HepG2 (cell line): Measurements from ENCODE around the gene TRA2B. TPM values are rescaled to one million over a fixed set of nuclear protein-coding genes. Genes with fewer than 3 reads are reported as not detected.

Experiments
- ATAC-seq: fragments of 200-7000 bp; cut with Tn5 transposase; 3 replicates; pipeline ENCODE4 v1.9.1; 2020; ENCODE audit warnings: mild to moderate bottlenecking, moderate library complexity
- BruUV-seq: library from RNA; stranded (reverse); fragments of 400-500 nt; replicated peaks from 2 replicates; lab custom pipeline; 2021; lab: Mats Ljungman, UMichigan
- CTCF ChIA-PET: fragments of 300-600 bp; formaldehyde crosslinking; extraction: SDS; loops from one replicate; lab custom pipeline; 2021; ENCODE audit warnings: low total read pairs, inconsistent platforms, low intra/inter-chr PET ratio; lab: Yijun Ruan, JAX
- POLR2A ChIA-PET: fragments of 350-600 bp; sonication (Branson Sonifier 250); formaldehyde crosslinking; loops from one replicate; lab custom pipeline; 2020; ENCODE audit warnings: antibody characterized with exemption, inconsistent platforms; lab: Yijun Ruan, JAX
- DNase-seq: peaks from one replicate; pipeline ENCODE4 v3.0.0-alpha.2; 2015; ENCODE audit warnings: low spot score
- FAIRE-seq: peaks from 3 replicates; lab custom pipeline; 2011; peaks lifted over from hg19 to GRCh38; lab: Jason Lieb, UNC
- H2AFZ ChIP-seq: one replicate; pipeline ENCODE4 v1.6.1; 2011; ENCODE audit warnings: low read length, inconsistent platforms
- H3K27ac ChIP-seq: fragments of 300-600 bp; 3 replicates; pipeline ENCODE4 v1.8.0; 2011; ENCODE audit warnings: mixed run types, mild to moderate bottlenecking, mixed read lengths, low read length, inconsistent platforms; ENCODE audit not compliant: insufficient read depth; ENCODE audit errors: extremely low read length
- H3K27me3 ChIP-seq, 2 experiments: fragments of 200-600 bp in 1 of 2; 2 replicates in 1 of 2; 3 replicates in 1 of 2; pipeline versions ENCODE4 v1.6.0 to v1.8.0; 2011; ENCODE audit warnings: low read length in 2 of 2, mild to moderate bottlenecking in 2 of 2, moderate library complexity in 2 of 2, inconsistent platforms in 1 of 2; ENCODE audit not compliant: insufficient read depth in 2 of 2, control insufficient read depth in 1 of 2
- H3K36me3 ChIP-seq, 2 experiments: fragments of 200-600 bp in 1 of 2; replicated peaks in 1 of 2; 2 replicates in 1 of 2; 3 replicates in 1 of 2; pipeline versions ENCODE4 v1.5.1 to v1.8.0; 2011; ENCODE audit warnings: low read length in 2 of 2, inconsistent platforms in 1 of 2; ENCODE audit not compliant: insufficient read depth in 2 of 2, control insufficient read depth in 1 of 2
- H3K4me1 ChIP-seq: 2 replicates; pipeline ENCODE4 v1.5.1; 2012; ENCODE audit warnings: low read length, inconsistent platforms; ENCODE audit not compliant: insufficient read depth
- H3K4me2 ChIP-seq: 2 replicates; pipeline ENCODE4 v1.6.0; 2011; ENCODE audit warnings: low read depth, low read length, inconsistent platforms
- H3K4me3 ChIP-seq, 3 experiments: fragments of 200-600 bp in 1 of 3; sonication (generic), shearing (Covaris generic) in 1 of 3; replicated peaks in 1 of 3; 2 replicates each; pipeline ENCODE4 v1.5.1; 2011 to 2016; ENCODE audit warnings: low read length in 3 of 3, inconsistent platforms in 2 of 3, low read depth in 2 of 3, mild to moderate bottlenecking in 2 of 3, control low read depth in 1 of 3, mixed read lengths in 1 of 3; ENCODE audit not compliant: insufficient read depth in 1 of 3
- H3K79me2 ChIP-seq: one replicate; pipeline ENCODE4 v1.6.1; 2011; ENCODE audit warnings: low read length, inconsistent platforms; ENCODE audit not compliant: insufficient read depth
- H3K9ac ChIP-seq: 2 replicates; pipeline ENCODE4 v1.6.0; 2011; ENCODE audit warnings: mild to moderate bottlenecking, low read depth, low read length, inconsistent platforms; ENCODE audit not compliant: insufficient read depth
- H3K9me3 ChIP-seq: 2 replicates; pipeline ENCODE4 v1.5.1; 2012; ENCODE audit warnings: mild to moderate bottlenecking, low read length
- H4K20me1 ChIP-seq: 2 replicates; pipeline ENCODE4 v1.6.0; 2011; ENCODE audit warnings: inconsistent platforms, mild to moderate bottlenecking, low read length, moderate library complexity; ENCODE audit not compliant: insufficient read depth
- ARNTL ChIP-seq: sonication (generic); formaldehyde crosslinking; IDR thresholded peaks from 2 replicates; pipeline ENCODE4 v1.4.0; 2020; ENCODE audit warnings: mild to moderate bottlenecking, missing genetic modification reagents
- FOXK1 ChIP-seq: sonication (generic); formaldehyde crosslinking; IDR thresholded peaks from 2 replicates; pipeline ENCODE4 v1.4.0; 2020; ENCODE audit warnings: low read depth, missing genetic modification reagents, borderline replicate concordance
- HNRNPH1 ChIP-seq: fragments of 200-400 bp; formaldehyde crosslinking; optimal IDR thresholded peaks from 2 replicates; pipeline ENCODE3; 2017; ENCODE audit warnings: mild to moderate bottlenecking, low read depth, low read length
- PHF5A ChIP-seq: IDR thresholded peaks from one replicate; pipeline ENCODE4 v1.6.1; 2018; ENCODE audit warnings: low read depth, missing genetic modification reagents; ENCODE audit not compliant: unreplicated experiment
- RORA ChIP-seq: sonication (generic); formaldehyde crosslinking; IDR thresholded peaks from 2 replicates; pipeline ENCODE4 v1.5.0; 2020; ENCODE audit warnings: mild to moderate bottlenecking, missing genetic modification reagents, moderate library complexity
- SYNCRIP ChIP-seq: fragments of 200-400 bp; formaldehyde crosslinking; IDR thresholded peaks from 2 replicates; pipeline ENCODE4 v1.6.1; 2018; ENCODE audit warnings: mild to moderate bottlenecking, low read depth, low read length; ENCODE audit not compliant: insufficient read depth
- ZC3H4 ChIP-seq: sonication (generic); formaldehyde crosslinking; IDR thresholded peaks from 2 replicates; pipeline ENCODE4 v1.4.0; 2020; ENCODE audit warnings: missing genetic modification reagents, borderline replicate concordance
- ZNF160 ChIP-seq: sonication (generic); formaldehyde crosslinking; IDR thresholded peaks from 2 replicates; pipeline ENCODE4 v1.8.0; 2022; ENCODE audit warnings: mild to moderate bottlenecking, inconsistent platforms, missing genetic modification reagents
- ZNF510 ChIP-seq: sonication (generic); formaldehyde crosslinking; IDR thresholded peaks from 2 replicates; pipeline ENCODE4 v1.4.0; 2020; ENCODE audit warnings: low read depth, mild to moderate bottlenecking, missing genetic modification reagents
- ZNF747 ChIP-seq: sonication (generic); formaldehyde crosslinking; IDR thresholded peaks from 2 replicates; pipeline ENCODE4 v1.8.1; 2023; ENCODE audit warnings: missing genetic modification reagents, mild to moderate bottlenecking, borderline replicate concordance
- ZNF878 ChIP-seq: sonication (generic); formaldehyde crosslinking; IDR thresholded peaks from 2 replicates; pipeline ENCODE4 v1.8.1; 2023; ENCODE audit warnings: mild to moderate bottlenecking, missing genetic modification reagents, moderate library complexity
- WGBS: methylation state at CpG from one replicate; pipeline ENCODE4 v1.1.6; 2017; ENCODE audit warnings: low lambda C conversion rate; 5-methylcytosine and 5-hydroxymethylcytosine counted together
- in situ Hi-C: cut with HindIII; loops from 2 replicates; pipeline ENCODE4 v1.10.0; 2017; ENCODE audit warnings: low pct_unique_long_range_greater_than_20kb; ENCODE audit not compliant: extremely low pct_ligation_motif_present
- intact Hi-C: fragments of 100-400 bp; cut with micrococcal nuclease; formaldehyde crosslinking; loops from one replicate; pipeline ENCODE4 v1.10.0; 2022; ENCODE audit not compliant: unreplicated experiment
- polyA plus RNA-seq, 8 experiments: library from polyadenylated mRNA; depleted of rRNA in 3 of 8; stranded (reverse) in 7 of 8; unstranded in 1 of 8; fragments of >200 nt; fragmentation: Illumina TruSeq in 4 of 8; extraction: Trizol in 4 of 8; gene quantifications; 2 replicates each; pipeline versions ENCODE4 v1.2.1 to v1.2.3, GENCODE V29; 2011 to 2016; ENCODE audit warnings: low read depth in 4 of 8, missing spikeins in 1 of 8, mixed read lengths in 1 of 8; ENCODE audit not compliant: insufficient read depth in 1 of 8
- total RNA-seq, 5 experiments: library from RNA; depleted of rRNA; stranded (reverse); fragments of >200 nt; fragmentation: Illumina TruSeq; extraction: Trizol; gene quantifications; 2 replicates each; pipeline ENCODE4 v1.2.3, GENCODE V29; 2016; ENCODE audit warnings: low read depth in 1 of 5
- TF ChIP-seq, protein P1 (sequence below): sonication (generic); formaldehyde crosslinking; conservative IDR thresholded peaks from 2 replicates; pipeline ENCODE4 v1.4.0; 2020; ENCODE audit warnings: mild to moderate bottlenecking, missing genetic modification reagents, moderate library complexity
- TF ChIP-seq, protein P2 (sequence below): sonication (generic); formaldehyde crosslinking; IDR thresholded peaks from 2 replicates; pipeline ENCODE4 v1.4.0; 2020; ENCODE audit warnings: missing genetic modification reagents

TRA2B gene
- total and polyA plus RNA-seq, 2 of the 13 experiments (the other 11 are each of a cell fraction or from before 2014, with no cell fraction given) = 105 to 241 TPM

DNA sequence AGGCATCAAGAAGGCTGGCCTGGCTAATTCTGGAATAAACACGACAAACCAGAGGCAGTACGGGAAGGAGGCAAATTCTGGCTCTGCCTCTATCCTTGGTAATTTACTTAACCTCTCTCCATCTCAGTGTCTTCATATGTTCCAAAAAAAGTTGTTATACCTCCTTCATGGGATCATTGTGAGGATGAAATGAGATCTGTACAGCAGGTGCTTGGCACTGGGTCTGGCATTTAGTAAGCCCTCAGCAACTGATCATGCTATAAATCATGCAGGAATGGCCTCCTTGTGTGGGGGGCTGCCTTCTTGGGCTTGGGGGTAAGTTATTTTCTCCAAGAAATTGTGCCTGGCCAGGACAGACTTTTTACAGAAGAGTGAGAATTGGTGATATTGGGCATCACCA lies 38.3 kb upstream of the TRA2B start:
- Histone ChIP-seq H4K20me1 (no peaks in the 10 kb centered on the region), H2AFZ (no peak overlapping the region), H3K27ac (no peak overlapping the region), H3K4me1 (peaks cover 34% of the 10 kb centered on the region), H3K36me3 (no peaks in the 10 kb centered on the region), H3K4me2 (no peak overlapping the region), H3K79me2 (peaks cover 3% of the 10 kb centered on the region), H3K4me3 (no peak overlapping the region), H3K9me3 (no peaks in the 10 kb centered on the region), H3K9ac (no peak overlapping the region)
- ATAC-seq = no peak
- FAIRE-seq = no peak
- CTCF ChIA-PET = no interaction called here
- DNase-seq = no peak
- POLR2A ChIA-PET = no interaction called here
- in situ Hi-C loops = loop anchor here (25.0 kb wide), 1 partner anchor 836 kb away; the partner anchor contains the start of gene RFC4
- TSS peak; percentile 21 for BruUV-seq
- 92% methylated on average over 2 of the region's 2 CpGs for whole genome bisulfite sequencing
- TF ChIP-seq ZC3H4 (CRISPR knock-in tag) = no peak
- no peak for TF ChIP-seq ZNF878 (CRISPR knock-in tag)
- TF ChIP-seq HNRNPH1 = no peak
- no peak for TF ChIP-seq ZNF160
- no peak for TF ChIP-seq ZNF747
- no peak for TF ChIP-seq ZNF510 (CRISPR knock-in tag)
- no peak for TF ChIP-seq PHF5A (CRISPR knock-in tag)
- no peak for TF ChIP-seq FOXK1 (CRISPR knock-in tag)
- TF ChIP-seq ARNTL (CRISPR knock-in tag) = no peak
- no peak for TF ChIP-seq RORA (CRISPR knock-in tag)
- TF ChIP-seq, protein P1, sequence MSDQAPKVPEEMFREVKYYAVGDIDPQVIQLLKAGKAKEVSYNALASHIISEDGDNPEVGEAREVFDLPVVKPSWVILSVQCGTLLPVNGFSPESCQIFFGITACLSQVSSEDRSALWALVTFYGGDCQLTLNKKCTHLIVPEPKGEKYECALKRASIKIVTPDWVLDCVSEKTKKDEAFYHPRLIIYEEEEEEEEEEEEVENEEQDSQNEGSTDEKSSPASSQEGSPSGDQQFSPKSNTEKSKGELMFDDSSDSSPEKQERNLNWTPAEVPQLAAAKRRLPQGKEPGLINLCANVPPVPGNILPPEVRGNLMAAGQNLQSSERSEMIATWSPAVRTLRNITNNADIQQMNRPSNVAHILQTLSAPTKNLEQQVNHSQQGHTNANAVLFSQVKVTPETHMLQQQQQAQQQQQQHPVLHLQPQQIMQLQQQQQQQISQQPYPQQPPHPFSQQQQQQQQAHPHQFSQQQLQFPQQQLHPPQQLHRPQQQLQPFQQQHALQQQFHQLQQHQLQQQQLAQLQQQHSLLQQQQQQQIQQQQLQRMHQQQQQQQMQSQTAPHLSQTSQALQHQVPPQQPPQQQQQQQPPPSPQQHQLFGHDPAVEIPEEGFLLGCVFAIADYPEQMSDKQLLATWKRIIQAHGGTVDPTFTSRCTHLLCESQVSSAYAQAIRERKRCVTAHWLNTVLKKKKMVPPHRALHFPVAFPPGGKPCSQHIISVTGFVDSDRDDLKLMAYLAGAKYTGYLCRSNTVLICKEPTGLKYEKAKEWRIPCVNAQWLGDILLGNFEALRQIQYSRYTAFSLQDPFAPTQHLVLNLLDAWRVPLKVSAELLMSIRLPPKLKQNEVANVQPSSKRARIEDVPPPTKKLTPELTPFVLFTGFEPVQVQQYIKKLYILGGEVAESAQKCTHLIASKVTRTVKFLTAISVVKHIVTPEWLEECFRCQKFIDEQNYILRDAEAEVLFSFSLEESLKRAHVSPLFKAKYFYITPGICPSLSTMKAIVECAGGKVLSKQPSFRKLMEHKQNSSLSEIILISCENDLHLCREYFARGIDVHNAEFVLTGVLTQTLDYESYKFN = no peak
- TF ChIP-seq, protein P2, sequence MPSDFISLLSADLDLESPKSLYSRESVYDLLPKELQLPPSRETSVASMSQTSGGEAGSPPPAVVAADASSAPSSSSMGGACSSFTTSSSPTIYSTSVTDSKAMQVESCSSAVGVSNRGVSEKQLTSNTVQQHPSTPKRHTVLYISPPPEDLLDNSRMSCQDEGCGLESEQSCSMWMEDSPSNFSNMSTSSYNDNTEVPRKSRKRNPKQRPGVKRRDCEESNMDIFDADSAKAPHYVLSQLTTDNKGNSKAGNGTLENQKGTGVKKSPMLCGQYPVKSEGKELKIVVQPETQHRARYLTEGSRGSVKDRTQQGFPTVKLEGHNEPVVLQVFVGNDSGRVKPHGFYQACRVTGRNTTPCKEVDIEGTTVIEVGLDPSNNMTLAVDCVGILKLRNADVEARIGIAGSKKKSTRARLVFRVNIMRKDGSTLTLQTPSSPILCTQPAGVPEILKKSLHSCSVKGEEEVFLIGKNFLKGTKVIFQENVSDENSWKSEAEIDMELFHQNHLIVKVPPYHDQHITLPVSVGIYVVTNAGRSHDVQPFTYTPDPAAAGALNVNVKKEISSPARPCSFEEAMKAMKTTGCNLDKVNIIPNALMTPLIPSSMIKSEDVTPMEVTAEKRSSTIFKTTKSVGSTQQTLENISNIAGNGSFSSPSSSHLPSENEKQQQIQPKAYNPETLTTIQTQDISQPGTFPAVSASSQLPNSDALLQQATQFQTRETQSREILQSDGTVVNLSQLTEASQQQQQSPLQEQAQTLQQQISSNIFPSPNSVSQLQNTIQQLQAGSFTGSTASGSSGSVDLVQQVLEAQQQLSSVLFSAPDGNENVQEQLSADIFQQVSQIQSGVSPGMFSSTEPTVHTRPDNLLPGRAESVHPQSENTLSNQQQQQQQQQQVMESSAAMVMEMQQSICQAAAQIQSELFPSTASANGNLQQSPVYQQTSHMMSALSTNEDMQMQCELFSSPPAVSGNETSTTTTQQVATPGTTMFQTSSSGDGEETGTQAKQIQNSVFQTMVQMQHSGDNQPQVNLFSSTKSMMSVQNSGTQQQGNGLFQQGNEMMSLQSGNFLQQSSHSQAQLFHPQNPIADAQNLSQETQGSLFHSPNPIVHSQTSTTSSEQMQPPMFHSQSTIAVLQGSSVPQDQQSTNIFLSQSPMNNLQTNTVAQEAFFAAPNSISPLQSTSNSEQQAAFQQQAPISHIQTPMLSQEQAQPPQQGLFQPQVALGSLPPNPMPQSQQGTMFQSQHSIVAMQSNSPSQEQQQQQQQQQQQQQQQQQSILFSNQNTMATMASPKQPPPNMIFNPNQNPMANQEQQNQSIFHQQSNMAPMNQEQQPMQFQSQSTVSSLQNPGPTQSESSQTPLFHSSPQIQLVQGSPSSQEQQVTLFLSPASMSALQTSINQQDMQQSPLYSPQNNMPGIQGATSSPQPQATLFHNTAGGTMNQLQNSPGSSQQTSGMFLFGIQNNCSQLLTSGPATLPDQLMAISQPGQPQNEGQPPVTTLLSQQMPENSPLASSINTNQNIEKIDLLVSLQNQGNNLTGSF (CRISPR knock-in tag) = no peak
- TF ChIP-seq SYNCRIP = no peak
- TF ChIP-seq, all 625 proteins: peak for 0
- no peaks in the 10 kb centered on the region for H3K27me3 ChIP-seq
- intact Hi-C loops = no loop called here
